ENCODE measurements around the gene CTRB1. TPM values are rescaled to one million over a fixed set of nuclear protein-coding genes. Genes with fewer than 3 reads are reported as not detected.

The CTRB1 gene
- total RNA-seq, 2 donors from 2014 or later: 14,932 to 20,352 TPM

GRCh38 chr16:75264457-75264998 is 45.7 kb downstream of the CTRB1 start:
- Histone ChIP-seq H3K4me3 (peak overlapping the region in 1 of 2 donors; percentile 89), H3K9me3 (no peaks in the 10 kb centered on the region), H3K27ac (peak overlapping the region; percentile 86 to 93 (median 89)), H3K36me3 (replicated peaks in 1 of 2; ENCODE audit: insufficient read depth in 1 of 2, low read depth in 2 of 2) (no peaks in the 10 kb centered on the region), H3K27me3 (no peaks in the 10 kb centered on the region), H3K4me1 (peaks cover 67% of the 10 kb centered on the region)
- intact Hi-C loops (cut with DNase I): no loop called here
- ATAC-seq (no peak), DNase-seq (peak in 3 of 4 donors; percentile 46 to 65 (median 64))
- TF ChIP-seq CTCF (IDR thresholded peaks at IDR 0.05) (no peak), POLR2A (IDR thresholded peaks at IDR 0.05) (no peak)
- 9 to 19% methylated on average over 13 to 14 of the region's 14 CpGs for WGBS, 2 donors

GRCh38 chr16:75264999-75265910 is 46.5 kb downstream of the CTRB1 start:
- peak; percentile 58 for ATAC-seq
- 1 to 2% methylated on average over 9 to 57 of the region's 74 CpGs for WGBS, 2 donors
- peaks cover 67% of the 10 kb centered on the region for H3K4me1 ChIP-seq
- DNase-seq: peak; percentile 55 to 74 (median 65)
- TF ChIP-seq CTCF (IDR thresholded peaks at IDR 0.05): peak in 1 of 7 experiments; percentile 1
- TF ChIP-seq POLR2A (IDR thresholded peaks at IDR 0.05): peak in 1 of 3 donors; percentile 31
- H3K27me3 ChIP-seq: no peaks in the 10 kb centered on the region
- no peaks in the 10 kb centered on the region for H3K9me3 ChIP-seq
- H3K4me3 ChIP-seq: peak overlapping the region; percentile 64 to 89
- H3K27ac ChIP-seq: peak overlapping the region; percentile 86 to 93 (median 89)
- intact Hi-C loops (cut with DNase I): no loop called here
- H3K36me3 ChIP-seq (replicated peaks in 1 of 2; ENCODE audit: insufficient read depth in 1 of 2, low read depth in 2 of 2): no peaks in the 10 kb centered on the region

- H3K9me3 ChIP-seq: no peaks in the 10 kb centered on the region
- DNase-seq (peak; percentile 80 to 90 (median 82)), ATAC-seq (peak; percentile 77)
- peak; percentile 33 to 48 (median 33) for TF ChIP-seq POLR2A (IDR thresholded peaks at IDR 0.05)
- peak in 1 of 7 experiments; percentile 0 for TF ChIP-seq CTCF (IDR thresholded peaks at IDR 0.05)
- H3K27me3 ChIP-seq: no peaks in the 10 kb centered on the region
- peaks cover 64% of the 10 kb centered on the region for H3K4me1 ChIP-seq
- intact Hi-C loops (cut with DNase I): no loop called here
- 11 to 15% methylated on average over 15 to 58 of the region's 62 CpGs for WGBS, 2 donors
- peak overlapping the region; percentile 14 to 89 for H3K4me3 ChIP-seq
- H3K36me3 ChIP-seq (replicated peaks in 1 of 2; ENCODE audit: insufficient read depth in 1 of 2, low read depth in 2 of 2): no peaks in the 10 kb centered on the region
- H3K27ac ChIP-seq: peak overlapping the region; percentile 86 to 93 (median 89)
These were observed 47.3 kb downstream of the CTRB1 start for GRCh38 chr16:75265911-75266701.

- peak overlapping the region in 1 of 2 donors; percentile 14 for H3K4me3 ChIP-seq
- H3K27ac ChIP-seq: peak overlapping the region; percentile 59 to 93 (median 86)
- WGBS, 2 donors: 84 to 87% methylated on average over 18 to 25 of the region's 27 CpGs
- H3K9me3 ChIP-seq: no peaks in the 10 kb centered on the region
- no peaks in the 10 kb centered on the region for H3K36me3 ChIP-seq (replicated peaks in 1 of 2; ENCODE audit: insufficient read depth in 1 of 2, low read depth in 2 of 2)
- intact Hi-C loops (cut with DNase I): no loop called here
- TF ChIP-seq POLR2A (IDR thresholded peaks at IDR 0.05) (no peak), CTCF (IDR thresholded peaks at IDR 0.05) (no peak)
- no peaks in the 10 kb centered on the region for H3K27me3 ChIP-seq
- ATAC-seq: no peak
- H3K4me1 ChIP-seq: peaks cover 55% of the 10 kb centered on the region
- DNase-seq: peak in 1 of 4 donors; percentile 23
These were observed 48.2 kb downstream of the CTRB1 start for GRCh38 chr16:75266738-75267630.
